GM12892 (cell line): ENCODE data around the gene TOR1B.

Experiments
- POLR2A ChIP-seq: IDR thresholded peaks from 2 replicates; pipeline ENCODE4 v1.6.1; 2011; ENCODE audit warnings: low read depth, low read length, control low read depth
- POLR2AphosphoS5 ChIP-seq: IDR thresholded peaks from 2 replicates; pipeline ENCODE4 v1.6.1; 2011; ENCODE audit warnings: low read depth, low read length, control low read depth
- TAF1 ChIP-seq: IDR thresholded peaks from 2 replicates; pipeline ENCODE4 v1.6.1; 2011; ENCODE audit warnings: low read depth, mild to moderate bottlenecking, control low read depth, low read length, borderline replicate concordance

DNA sequence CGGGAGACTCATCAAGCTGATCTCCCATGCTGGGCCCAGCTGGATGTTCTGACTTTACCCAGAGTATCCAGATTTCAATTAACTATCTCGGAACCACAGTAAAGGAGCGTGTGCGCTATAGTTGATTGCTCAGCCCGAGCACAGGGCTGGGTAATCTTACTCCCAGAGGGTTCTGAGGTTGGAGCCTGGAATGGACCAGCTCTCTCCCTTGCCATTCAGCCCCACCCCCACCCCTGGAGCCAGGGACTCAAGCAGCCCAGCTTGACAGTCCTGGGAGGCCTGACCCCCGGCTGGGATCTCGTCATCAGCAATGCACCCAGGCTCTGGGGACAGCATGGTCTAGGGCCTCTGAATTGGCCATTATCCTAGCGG lies 26.4 kb upstream of the TOR1B start:
- no peak for TF ChIP-seq POLR2A
- TF ChIP-seq POLR2AphosphoS5: no peak
- no peak for TF ChIP-seq TAF1
